ENCODE measurements around the gene PPIP5K1.

- no peak for TF ChIP-seq CTCF (IDR thresholded peaks at IDR 0.05)
- TF ChIP-seq POLR2A (IDR thresholded peaks at IDR 0.05) = no peak
- no peak for TF ChIP-seq EP300 (IDR thresholded peaks at IDR 0.05; ENCODE audit: low read depth)
- TF ChIP-seq POLR2AphosphoS5 (IDR thresholded peaks at IDR 0.05) = no peak
Measured at GRCh38 chr15:43493703-43494472, 96.1 kb downstream of the PPIP5K1 start.

Measured in transverse colon (tissue), 4 donors.